HepG2 (cell line): ENCODE results near the gene ZFHX3. TPM values are rescaled to one million over a fixed set of nuclear protein-coding genes. Genes with fewer than 3 reads are reported as not detected.

ENCODE experiments used
- CEBPG ChIP-seq: IDR thresholded peaks from 2 replicates; pipeline ENCODE4 v1.6.1; 2016
- ELK4 ChIP-seq: sonication (generic); formaldehyde crosslinking; IDR thresholded peaks from 2 replicates; pipeline ENCODE4 v1.9.0; 2021; ENCODE audit warnings: missing genetic modification reagents, borderline replicate concordance
- IRF9 ChIP-seq: sonication (generic); formaldehyde crosslinking; IDR thresholded peaks from 2 replicates; pipeline ENCODE4 v1.8.0; 2022; ENCODE audit warnings: missing genetic modification reagents, mild to moderate bottlenecking, borderline replicate concordance
- MTA3 ChIP-seq: sonication (generic); formaldehyde crosslinking; IDR thresholded peaks from 2 replicates; pipeline ENCODE4 v1.4.0; 2020; ENCODE audit warnings: missing genetic modification reagents
- NAIF1 ChIP-seq: sonication (generic); formaldehyde crosslinking; IDR thresholded peaks from 2 replicates; pipeline ENCODE4 v1.5.0; 2020; ENCODE audit warnings: mild to moderate bottlenecking, missing genetic modification reagents, borderline replicate concordance
- RCOR2 ChIP-seq: IDR thresholded peaks from 2 replicates; pipeline ENCODE4 v1.6.1; 2016; ENCODE audit warnings: missing biosample characterization, missing genetic modification reagents
- SIX4 ChIP-seq: sonication (generic); formaldehyde crosslinking; IDR thresholded peaks from 2 replicates; pipeline ENCODE4 v1.4.0; 2020; ENCODE audit warnings: missing genetic modification reagents
- SP4 ChIP-seq: sonication (generic); formaldehyde crosslinking; IDR thresholded peaks from 2 replicates; pipeline ENCODE4 v1.8.1; 2023; ENCODE audit warnings: mild to moderate bottlenecking, missing genetic modification reagents
- TCF12 ChIP-seq, 2 experiments: fragments of 450-650 bp in 1 of 2; sonication (generic) in 1 of 2; formaldehyde crosslinking in 1 of 2; IDR thresholded peaks; 2 replicates each; pipeline versions ENCODE4 v1.6.1 to v1.8.0; 2017 to 2022; ENCODE audit warnings: antibody characterized with exemption in 1 of 2, mild to moderate bottlenecking in 1 of 2, missing genetic modification reagents in 1 of 2, moderate library complexity in 1 of 2
- TCF7 ChIP-seq: sonication (generic); IDR thresholded peaks from 2 replicates; pipeline ENCODE4 v1.6.1; 2016; ENCODE audit warnings: antibody characterized with exemption, low read depth
- TOE1 ChIP-seq: sonication (generic); formaldehyde crosslinking; IDR thresholded peaks from 2 replicates; pipeline ENCODE4 v1.4.0; 2020; ENCODE audit warnings: mild to moderate bottlenecking, missing genetic modification reagents
- YY1 ChIP-seq: IDR thresholded peaks from 2 replicates; pipeline ENCODE4 v1.6.1; 2011; ENCODE audit warnings: low read length, low read depth, moderate library complexity, mild to moderate bottlenecking; ENCODE audit not compliant: insufficient read depth, insufficient replicate concordance
- ZNF180 ChIP-seq: sonication (generic); formaldehyde crosslinking; IDR thresholded peaks from 2 replicates; pipeline ENCODE4 v1.4.0; 2020; ENCODE audit warnings: low read depth, missing genetic modification reagents, borderline replicate concordance
- ZNF549 ChIP-seq: sonication (generic); formaldehyde crosslinking; IDR thresholded peaks from 2 replicates; pipeline ENCODE4 v1.5.0; 2020; ENCODE audit warnings: missing genetic modification reagents
- ZNF790 ChIP-seq: sonication (generic); formaldehyde crosslinking; IDR thresholded peaks from 2 replicates; pipeline ENCODE4 v1.8.0; 2022; ENCODE audit warnings: missing genetic modification reagents, mild to moderate bottlenecking, borderline replicate concordance
- polyA plus RNA-seq, 8 experiments: library from polyadenylated mRNA; depleted of rRNA in 3 of 8; stranded (reverse) in 7 of 8; unstranded in 1 of 8; fragments of >200 nt; fragmentation: Illumina TruSeq in 4 of 8; extraction: Trizol in 4 of 8; gene quantifications; 2 replicates each; pipeline versions ENCODE4 v1.2.1 to v1.2.3, GENCODE V29; 2011 to 2016; ENCODE audit warnings: low read depth in 4 of 8, missing spikeins in 1 of 8, mixed read lengths in 1 of 8; ENCODE audit not compliant: insufficient read depth in 1 of 8
- total RNA-seq, 5 experiments: library from RNA; depleted of rRNA; stranded (reverse); fragments of >200 nt; fragmentation: Illumina TruSeq; extraction: Trizol; gene quantifications; 2 replicates each; pipeline ENCODE4 v1.2.3, GENCODE V29; 2016; ENCODE audit warnings: low read depth in 1 of 5
- TF ChIP-seq, protein P1 (sequence below): sonication (generic); formaldehyde crosslinking; IDR thresholded peaks from 2 replicates; pipeline ENCODE4 v1.4.0; 2020; ENCODE audit warnings: mild to moderate bottlenecking, missing genetic modification reagents
- TF ChIP-seq, protein P2 (sequence below): sonication (generic); formaldehyde crosslinking; IDR thresholded peaks from 2 replicates; pipeline ENCODE4 v1.8.0; 2022; ENCODE audit warnings: mild to moderate bottlenecking, missing genetic modification reagents, borderline replicate concordance

The ZFHX3 gene
- total and polyA plus RNA-seq, 2 of the 13 experiments (the other 11 are each of a cell fraction or from before 2014, with no cell fraction given): 5.0 to 6.0 TPM

GRCh38 chr16:73015612-73016487 lies 32.1 kb downstream of the ZFHX3 start (continued):
- TF ChIP-seq, protein P1, sequence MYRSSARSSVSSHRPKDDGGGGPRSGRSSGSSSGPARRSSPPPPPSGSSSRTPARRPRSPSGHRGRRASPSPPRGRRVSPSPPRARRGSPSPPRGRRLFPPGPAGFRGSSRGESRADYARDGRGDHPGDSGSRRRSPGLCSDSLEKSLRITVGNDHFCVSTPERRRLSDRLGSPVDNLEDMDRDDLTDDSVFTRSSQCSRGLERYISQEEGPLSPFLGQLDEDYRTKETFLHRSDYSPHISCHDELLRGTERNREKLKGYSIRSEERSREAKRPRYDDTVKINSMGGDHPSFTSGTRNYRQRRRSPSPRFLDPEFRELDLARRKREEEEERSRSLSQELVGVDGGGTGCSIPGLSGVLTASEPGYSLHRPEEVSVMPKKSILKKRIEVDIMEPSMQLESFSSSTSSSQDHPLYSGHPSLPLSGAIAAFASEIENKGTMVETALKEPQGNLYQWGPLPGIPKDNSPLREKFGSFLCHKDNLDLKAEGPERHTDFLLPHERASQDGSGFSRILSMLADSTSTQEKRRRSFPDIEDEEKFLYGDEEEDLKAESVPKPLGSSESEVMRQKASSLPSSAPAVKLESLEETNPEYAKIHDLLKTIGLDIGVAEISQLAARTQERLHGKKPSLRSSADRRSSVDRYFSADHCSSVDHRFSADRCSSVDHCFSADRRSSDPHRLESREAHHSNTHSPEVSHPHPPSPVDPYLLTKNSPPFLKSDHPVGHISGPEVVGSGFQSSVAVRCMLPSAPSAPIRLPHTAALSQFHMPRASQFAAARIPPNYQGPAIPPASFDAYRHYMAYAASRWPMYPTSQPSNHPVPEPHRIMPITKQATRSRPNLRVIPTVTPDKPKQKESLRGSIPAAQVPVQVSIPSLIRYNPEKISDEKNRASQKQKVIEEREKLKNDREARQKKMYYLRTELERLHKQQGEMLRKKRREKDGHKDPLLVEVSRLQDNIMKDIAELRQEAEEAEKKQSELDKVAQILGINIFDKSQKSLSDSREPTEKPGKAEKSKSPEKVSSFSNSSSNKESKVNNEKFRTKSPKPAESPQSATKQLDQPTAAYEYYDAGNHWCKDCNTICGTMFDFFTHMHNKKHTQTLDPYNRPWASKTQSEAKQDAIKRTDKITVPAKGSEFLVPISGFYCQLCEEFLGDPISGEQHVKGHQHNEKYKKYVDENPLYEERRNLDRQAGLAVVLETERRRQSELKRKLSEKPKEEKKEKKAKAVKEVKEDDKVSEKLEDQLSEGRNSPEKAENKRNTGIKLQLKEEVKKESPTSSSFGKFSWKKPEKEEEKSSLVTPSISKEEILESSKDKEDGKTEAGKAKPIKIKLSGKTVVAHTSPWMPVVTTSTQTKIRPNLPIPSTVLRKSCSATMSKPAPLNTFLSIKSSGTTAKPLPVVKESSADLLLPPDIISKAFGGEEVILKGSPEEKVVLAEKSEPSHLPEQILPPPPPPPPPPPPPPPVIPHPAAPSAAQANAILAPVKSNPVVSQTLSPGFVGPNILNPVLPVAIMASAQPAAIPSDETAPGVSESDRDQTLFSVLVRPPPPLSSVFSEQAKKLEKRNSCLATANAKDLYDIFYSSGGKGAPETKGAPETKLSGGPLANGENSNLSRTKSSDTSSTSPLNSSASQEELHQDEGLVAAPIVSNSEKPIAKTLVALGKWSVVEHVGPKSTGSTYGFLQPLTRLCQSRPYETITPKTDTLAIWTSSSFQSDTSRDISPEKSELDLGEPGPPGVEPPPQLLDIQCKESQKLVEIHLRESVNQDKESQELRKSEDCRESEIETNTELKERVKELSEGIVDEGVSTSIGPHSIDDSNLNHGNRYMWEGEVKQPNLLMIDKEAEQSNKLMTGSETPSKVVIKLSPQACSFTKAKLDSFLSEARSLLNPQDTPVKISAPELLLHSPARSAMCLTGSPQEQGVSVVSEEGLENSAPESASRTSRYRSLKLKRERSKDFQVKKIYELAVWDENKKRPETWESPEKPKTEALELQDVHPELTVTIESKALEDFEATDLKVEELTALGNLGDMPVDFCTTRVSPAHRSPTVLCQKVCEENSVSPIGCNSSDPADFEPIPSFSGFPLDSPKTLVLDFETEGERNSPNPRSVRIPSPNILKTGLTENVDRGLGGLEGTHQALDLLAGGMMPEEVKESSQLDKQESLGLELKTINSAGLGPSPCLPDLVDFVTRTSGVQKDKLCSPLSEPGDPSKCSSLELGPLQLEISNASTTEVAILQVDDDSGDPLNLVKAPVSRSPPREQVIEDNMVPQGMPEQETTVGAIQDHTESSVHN (CRISPR knock-in tag): no peak
- TF ChIP-seq TCF12 (IDR thresholded peaks at IDR 0.05): no peak
- TF ChIP-seq TCF12 (CRISPR knock-in tag; IDR thresholded peaks at IDR 0.05): no peak
- peak; percentile 53; the same call in 1 of the 2 replicates for TF ChIP-seq IRF9 (CRISPR knock-in tag)
- TF ChIP-seq CEBPG (CRISPR knock-in tag): peak; percentile 90
- TF ChIP-seq SP4 (CRISPR knock-in tag): no peak
- no peak for TF ChIP-seq MTA3 (CRISPR knock-in tag)
- no peak for TF ChIP-seq ELK4 (CRISPR knock-in tag)
- TF ChIP-seq SIX4 (CRISPR knock-in tag): no peak
- peak; percentile 72 for TF ChIP-seq TCF7
- TF ChIP-seq, protein P2, sequence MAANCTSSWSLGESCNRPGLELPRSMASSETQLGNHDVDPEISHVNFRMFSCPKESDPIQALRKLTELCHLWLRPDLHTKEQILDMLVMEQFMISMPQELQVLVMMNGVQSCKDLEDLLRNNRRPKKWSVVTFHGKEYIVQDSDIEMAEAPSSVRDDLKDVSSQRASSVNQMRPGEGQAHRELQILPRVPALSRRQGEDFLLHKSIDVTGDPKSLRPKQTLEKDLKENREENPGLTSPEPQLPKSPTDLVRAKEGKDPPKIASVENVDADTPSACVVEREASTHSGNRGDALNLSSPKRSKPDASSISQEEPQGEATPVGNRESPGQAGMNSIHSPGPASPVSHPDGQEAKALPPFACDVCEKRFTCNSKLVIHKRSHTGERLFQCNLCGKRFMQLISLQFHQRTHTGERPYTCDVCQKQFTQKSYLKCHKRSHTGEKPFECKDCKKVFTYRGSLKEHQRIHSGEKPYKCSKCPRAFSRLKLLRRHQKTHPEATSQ (CRISPR knock-in tag): no peak
- TF ChIP-seq TOE1 (CRISPR knock-in tag): no peak
- TF ChIP-seq ZNF790 (CRISPR knock-in tag): no peak
- TF ChIP-seq RCOR2 (CRISPR knock-in tag): peak; percentile 62
- TF ChIP-seq ZNF180 (CRISPR knock-in tag): no peak
- peak; percentile 39 for TF ChIP-seq YY1
- no peak for TF ChIP-seq NAIF1
- no peak for TF ChIP-seq ZNF549
